ENCODE results near the gene UBE2L3.
A peak's percentile ranks its signal among the peaks of the same experiment; 100 is the strongest.

DNA sequence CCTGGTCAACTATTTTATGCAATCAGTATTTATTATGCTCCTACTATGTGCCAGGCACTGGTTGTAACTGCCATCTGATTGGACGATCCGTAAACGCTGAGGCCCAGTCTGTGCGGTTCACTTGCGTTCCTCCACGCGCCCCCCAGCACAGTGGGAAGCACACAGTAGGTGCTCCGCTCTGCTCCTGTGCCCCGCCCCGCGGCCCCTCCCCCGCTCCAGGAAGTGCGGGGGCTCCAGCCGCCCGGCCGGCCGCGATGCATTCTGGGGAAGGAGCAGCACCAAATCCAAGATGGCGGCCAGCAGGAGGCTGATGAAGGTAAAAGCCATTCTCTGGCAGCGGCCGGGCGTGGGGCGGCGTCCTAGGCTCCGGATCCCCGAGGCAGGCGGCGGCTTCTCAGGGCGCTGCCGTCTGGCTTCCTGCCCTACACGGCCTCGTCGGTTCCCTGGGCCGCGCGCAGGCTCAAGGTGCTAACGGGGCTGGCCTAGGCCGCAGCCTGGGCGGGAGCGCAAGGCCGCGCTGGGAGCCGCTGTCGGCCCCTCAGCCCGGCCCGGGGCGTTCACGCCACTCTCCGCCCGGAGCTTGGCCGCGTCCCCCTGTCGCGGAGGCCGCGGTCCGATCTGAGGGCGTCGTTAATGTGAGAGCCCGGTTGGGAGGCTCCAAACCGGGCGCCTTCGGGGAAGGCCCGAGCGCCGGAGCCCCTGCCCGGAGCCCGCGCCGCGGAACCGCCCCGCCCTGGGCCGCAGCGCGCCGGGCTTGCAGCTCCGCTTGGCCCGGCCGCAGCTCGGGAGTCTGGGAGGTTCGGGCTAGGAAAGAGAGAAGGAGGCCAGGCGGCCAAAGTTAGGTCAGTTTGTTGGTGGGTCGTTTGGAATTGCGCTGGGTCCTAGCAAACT, at the start of gene UBE2L3:
- TF ChIP-seq CTCF (IDR thresholded peaks at IDR 0.05; ENCODE audit: insufficient read depth, low read length) (no peak), POLR2AphosphoS5 (IDR thresholded peaks at IDR 0.05; ENCODE audit: low read depth) (peak; percentile 75; the same call in 1 of the 2 replicates), REST (IDR thresholded peaks at IDR 0.05; ENCODE audit: insufficient replicate concordance, low read depth) (peak; percentile 53)
